Stimulated activated CD4-positive, alpha-beta T cell treated with anti-CD3 and anti-CD28 coated beads, TNF-alpha, amount 100 ng/mL, for 1 hour (primary cell): ENCODE measurements around the gene EOLA1.
"Not testable (repeated sequence)": the region's sequence is repeated elsewhere in the genome, so short reads cannot be mapped to it uniquely, and the experiment has no call there.

Source experiments
- DNase-seq, 3 donors: peaks; one replicate each; pipeline ENCODE4 v3.0.0-alpha.2; 2020; ENCODE audit warnings: low read depth in 3 of 3, low spot score in 1 of 3

The EOLA1 gene

DNA sequence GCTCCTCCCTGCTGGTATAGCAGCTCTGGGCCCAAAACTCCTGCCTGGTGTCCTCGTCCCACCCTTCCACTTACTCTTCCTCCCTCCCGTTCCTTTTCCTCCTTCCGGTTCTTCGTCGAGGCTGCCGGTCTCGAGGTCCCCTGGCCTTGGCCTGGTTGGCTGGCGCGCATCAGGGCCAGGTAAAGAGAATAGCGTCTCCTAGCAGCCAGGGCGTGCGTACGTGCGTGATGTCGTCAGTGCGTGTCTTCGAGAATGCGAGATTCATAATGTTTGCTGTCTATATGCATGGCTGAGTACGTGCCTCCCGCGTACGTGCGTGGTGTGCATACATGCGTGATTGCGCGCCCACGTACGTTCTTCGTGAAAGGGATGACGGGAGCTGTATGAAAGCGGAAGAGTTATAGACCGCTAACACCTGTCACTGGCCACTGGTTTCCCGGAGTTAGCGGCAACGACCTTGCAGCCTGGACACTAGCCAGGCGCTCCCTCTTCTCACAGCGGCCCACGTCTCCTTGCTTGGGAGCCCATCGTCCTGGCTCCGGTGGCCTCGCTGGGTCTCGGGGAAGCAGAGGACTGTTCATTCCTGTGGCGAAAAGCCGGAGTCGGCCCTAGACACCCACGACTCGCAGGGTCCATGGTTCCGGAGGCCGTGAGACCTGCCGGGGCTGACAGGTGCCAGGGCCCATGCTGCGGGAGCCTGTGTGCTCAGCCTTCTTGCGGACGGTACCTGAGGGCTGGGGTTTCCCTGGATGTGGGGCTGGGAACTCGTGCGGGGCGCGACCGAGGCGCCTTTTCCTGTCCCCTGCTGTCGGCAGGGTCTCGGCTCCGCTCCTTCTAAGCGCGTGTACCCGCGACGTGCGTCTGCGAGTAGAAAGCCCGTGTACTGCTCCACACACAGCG, at the start of gene EOLA1:
Gene EOLA1 (plus strand): TSS at position 392 of the 900 bp plus-strand sequence. CDS start 4,619 bp downstream, outside the sequence.
- DNase-seq: peak; percentile 68 to 70 (median 69)

DNA sequence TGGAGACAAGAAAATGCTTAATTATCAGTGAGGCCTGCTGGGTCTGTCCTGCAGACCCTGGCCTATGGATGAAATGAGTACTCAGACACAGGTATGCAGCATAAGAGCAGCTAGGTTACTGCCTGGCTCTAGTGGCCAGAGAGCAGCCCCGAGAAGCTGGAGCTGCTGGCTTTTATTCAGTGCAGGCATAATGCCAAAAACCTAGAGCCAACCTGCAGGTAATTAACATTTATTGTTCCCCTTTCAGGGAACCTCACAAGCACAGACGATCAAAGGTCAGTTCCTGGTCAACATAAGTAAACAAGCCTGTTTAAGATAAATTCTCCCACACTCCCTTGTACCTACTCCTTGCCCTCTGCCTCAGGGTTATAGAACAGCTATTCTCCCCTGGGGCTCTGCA, 49.0 kb upstream of the EOLA1 start:
- DNase-seq: no peak

DNA sequence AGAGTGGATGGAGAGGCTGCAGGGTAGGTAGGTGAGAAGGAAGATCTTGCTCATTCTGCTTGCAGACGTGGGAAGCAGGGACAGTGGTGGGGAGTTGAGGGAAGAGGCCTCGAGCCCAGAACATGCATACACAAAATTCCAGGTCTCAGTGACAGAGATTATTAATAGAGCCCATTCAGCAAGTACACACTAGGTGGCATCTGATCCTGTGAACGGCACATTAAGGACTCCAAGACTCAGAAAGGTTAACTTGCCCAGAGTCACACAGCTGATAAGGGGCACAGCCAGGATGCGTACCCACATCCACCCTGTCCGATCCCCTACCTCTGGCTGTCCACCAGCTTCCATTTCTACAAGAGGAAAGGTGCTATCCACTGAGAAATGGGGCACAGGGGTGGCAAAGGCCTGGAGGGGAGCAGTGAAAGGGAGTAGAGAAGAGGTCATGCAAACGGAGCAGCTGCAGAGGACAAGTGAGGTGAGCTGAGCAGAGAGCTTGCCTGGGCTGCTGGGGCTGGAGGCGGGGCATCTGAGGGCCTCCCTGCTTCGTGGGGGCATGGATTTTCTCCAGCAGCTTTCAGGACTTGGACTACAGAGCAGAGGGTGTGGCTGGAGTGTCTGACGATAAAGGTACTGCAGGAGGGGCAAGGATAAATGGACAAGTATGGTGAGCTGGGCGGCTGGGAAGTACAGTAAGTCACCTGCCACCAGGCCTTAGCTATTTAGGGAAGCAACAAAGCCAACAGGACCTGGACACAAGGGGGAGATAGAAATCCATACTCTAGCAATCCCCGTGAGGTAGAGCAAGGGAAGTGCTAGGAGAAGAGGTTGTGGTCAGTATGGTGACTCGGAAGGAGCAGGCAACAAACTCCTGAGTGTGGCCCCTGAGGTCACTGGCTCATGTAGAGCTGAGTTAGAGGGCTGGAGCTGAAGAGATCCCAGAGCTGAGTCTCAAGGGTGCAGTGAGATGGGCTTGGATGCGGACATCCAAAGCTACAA, 46.9 kb upstream of the EOLA1 start:
- DNase-seq: no peak

DNA sequence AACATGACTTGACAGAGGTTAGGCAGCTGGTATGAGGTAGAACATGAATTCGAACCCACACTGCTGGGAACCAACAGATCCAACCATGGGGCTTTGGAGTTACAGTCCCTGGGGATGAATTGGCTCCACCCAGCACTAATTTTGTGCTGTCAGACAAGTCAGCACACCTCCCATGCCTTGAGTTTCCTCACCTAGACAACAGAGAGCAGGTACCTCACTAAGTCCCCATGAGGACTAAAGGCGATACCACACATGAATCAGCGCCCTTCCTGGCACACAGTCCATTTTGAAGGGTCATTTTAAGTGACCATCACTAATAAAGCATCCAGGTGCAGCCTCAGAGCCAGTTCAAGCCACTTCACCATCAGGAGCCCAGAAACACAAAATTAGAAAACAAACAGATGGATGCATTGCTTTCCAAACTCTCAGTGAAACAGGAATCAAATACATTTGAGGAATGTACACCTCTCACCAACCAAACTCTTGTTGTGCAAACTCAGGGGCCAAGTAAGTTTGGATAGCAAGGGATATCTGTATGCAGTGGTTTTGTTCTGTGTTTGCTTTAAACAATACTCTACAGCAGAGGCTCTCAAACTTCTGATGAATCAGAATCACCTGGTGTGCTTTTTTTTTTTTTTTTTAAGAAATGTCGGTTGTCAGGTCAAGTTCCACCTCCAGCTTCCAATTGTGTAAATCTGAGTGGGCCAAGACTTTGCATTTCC, 45.8 kb upstream of the EOLA1 start:
- no peak for DNase-seq

DNA sequence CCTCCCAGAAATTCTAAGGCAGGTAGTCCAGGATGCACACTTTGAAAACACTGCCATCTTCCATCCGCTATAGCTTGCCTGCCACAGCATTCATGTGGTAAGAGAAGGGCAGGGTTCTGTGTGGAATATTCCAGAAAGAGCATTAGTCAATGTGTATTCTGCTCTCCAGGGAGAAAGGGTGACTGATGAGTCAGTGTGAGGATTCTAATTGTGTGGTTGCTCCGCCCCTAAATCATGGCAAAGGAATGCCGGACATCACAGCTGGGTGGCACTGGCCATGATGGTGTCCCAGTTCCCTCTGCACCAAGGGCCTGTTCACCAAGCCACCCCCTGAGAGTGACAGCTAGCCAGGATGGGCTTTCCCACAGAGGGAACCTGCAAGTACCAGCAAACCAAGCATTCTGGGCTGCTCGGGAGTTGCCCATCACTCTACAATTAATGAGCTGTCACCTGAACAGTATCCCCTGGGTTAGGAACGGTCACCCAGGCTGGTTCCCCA, 45.2 kb upstream of the EOLA1 start:
- DNase-seq: no peak

DNA sequence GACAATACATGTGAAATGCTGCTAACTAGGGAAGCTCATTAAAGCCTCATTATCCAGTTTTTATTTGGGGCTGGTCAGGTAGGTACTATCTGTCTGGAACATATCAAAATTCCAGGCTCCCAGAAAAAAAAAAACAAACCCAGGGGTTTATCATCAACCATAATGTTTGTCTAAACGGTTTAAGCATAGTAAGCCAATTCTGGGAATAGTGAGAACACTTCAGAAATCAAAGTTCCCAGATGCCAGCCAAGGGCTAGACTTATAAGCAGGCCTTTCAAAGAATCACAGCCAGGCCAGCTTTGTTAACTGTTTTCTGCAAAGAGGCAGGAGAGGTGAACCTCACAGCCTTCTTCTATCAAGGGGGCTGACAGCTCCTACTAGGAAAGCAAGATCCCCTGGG, 43.8 kb upstream of the EOLA1 start:
- DNase-seq: no peak

DNA sequence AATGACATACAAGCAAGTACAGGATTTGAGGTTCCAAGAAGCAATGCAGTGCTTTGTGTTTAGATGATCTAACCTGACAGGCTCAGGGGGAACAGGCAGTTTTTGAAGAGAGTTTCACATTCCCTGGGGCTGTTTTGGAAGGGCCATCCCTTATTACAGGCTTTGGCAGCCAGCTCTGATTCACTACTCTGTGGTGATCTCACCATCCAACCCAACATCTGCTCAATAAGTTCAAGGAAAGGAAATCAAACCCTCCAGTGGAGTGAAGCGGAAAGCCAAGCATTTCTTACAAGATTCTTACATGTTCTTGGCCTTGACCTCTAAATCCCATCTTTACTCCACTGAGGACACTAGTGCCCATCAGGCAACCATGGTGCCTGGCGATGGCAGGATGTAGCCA, 43.2 kb upstream of the EOLA1 start:
- no peak for DNase-seq

DNA sequence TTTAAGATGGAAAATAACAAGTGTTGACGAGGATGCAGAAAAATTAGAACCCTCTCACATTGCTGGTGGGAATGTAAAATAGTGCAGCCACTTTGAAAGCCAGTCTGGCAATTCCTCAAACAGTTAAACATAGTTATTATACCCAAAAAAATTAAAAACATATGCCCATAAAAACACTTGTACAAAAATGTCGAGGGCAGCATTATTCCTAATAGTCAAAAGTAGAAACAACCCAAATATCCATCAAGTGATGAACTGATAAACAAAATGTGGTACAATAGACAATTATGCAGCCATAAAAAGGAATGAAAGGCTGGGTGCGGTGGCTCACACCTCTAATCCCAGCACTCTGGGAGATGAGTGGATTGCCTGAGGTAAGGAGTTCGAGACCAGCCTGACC, 42.0 kb upstream of the EOLA1 start:
- DNase-seq: no peak

DNA sequence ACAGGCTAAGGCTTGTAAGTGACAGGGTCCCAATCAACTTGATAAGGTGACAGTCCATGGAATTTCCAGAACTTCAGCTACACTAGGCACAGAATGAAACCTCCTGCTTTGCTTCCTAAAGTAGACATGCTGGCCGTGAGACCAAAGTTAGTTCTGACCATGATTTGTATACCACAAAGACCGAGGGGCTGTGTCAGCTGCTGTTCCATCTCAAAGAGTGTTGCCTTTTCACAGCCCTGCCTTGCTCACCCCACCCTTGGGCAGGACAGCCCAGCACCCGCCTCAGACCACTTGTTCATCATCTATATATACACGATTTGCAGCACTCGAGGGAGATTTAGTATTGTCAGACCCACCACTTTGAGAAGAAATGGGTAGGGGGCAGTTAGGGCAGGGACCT, 41.0 kb upstream of the EOLA1 start:
- DNase-seq: no peak

DNA sequence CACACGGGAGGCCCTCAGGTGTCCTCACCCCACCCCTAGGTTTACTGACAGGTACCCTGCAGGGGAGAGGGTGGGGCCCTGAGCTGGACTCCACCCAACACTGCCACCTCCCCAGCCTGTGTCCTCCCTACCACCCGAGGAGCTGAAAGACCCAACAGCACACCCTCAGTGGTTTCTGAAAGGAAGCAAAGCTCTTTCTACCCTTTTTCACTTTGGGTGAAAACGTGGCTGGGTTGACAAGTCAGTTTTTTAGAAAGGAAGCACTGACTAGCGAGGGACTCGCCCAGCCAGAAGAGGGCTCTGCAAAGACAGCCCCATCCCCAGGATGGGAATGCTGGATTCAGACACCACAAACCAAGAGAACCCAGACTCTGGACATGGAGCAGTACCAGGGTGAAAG, 37.9 kb upstream of the EOLA1 start:
- DNase-seq: not testable (repeated sequence)

DNA sequence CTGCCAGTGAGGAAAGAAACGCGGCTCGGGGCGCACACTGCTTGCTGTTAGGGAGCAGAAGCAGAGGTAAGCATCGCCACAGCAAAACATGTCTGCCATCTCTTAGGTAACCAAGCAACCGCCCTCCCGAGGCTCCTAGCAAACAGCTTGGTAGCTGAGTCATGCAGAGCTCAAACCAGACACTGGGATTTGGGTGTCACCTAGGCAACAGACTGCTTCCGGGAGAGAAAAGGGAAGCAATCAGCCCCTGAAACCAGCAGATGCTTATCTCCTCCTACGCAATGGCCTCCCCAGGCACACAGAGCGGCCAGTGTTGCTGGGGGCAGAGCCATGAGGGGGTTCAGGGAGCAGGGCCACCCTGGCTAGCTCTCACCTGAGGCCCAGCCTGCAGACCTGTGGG, 37.4 kb upstream of the EOLA1 start:
- DNase-seq: peak in 2 of 3 donors; percentile 28 to 31

DNA sequence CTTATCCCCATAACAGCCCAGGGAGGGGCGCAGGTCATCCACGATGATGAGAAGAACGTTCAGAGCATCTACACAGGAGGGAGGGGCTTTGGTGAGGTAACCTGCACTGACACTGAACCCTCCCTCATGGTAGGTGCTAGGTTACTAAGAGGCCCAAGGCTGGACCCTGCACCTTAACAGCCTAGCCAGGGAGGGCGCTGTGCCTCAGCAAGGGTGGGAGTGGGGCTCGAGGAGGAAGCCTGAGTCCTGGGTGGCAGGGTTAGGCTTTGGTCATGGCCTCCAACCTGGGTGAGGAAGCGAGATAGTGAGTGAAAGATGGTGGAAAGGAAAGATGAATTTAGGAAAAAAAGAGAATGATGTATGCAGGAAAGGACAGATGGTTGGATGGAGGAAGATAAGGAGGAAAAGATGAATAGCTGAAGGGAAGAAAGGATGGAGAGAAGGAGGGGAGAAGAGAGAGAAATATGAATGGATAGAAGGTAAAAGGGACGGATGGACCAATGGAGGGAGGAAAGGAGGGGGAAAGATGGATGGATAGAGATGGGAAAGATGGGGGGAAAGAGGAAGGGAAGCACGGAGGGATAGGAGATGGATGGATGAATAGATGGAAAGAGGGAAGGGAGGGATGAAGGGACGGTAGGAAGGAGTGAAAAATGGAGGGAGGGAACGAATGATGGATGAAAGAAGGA, 36.4 kb upstream of the EOLA1 start:
- no peak for DNase-seq

DNA sequence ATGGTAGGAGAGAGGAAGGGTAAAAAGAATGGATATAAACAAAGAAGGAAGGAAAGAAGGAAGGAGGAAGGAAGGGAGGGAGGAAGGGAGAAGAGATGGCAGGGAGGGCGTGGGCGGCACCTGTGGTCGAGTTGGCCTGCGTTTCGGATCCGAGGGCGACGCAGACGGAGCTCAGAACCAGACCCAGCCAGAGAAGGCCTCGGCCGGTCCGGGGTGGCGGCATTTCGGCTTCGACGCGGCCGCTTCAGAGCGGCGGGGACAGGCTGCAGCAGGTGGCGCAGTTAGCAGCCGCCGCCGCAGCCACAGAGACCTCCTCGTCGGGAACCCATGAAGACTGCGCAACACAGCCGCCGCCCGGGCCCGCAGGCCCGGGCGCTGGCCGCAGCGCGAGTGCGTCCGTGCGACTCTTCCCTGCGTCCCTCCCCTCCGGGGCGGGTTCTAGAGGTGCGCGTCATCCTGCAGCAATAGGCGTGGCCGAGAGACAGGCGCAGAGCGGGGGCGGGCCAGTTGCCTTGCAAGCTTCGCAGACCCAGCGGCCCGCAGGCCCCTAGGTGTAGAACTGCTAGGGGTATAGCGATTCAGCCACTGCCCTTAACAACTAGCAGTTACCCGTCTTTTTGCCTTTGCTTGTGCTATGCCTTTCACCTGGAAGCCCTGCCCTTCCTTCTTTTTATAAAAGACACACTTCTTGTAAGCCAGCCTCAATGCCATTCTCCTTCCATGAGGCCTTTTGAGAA, 35.7 kb upstream of the EOLA1 start, which contains the start of gene IDS:
Gene IDS (minus strand): TSS at position 392 of the 737 bp plus-strand sequence. CDS start 169 bp downstream, at position 223.
- DNase-seq: peak; percentile 57 to 65 (median 58)

DNA sequence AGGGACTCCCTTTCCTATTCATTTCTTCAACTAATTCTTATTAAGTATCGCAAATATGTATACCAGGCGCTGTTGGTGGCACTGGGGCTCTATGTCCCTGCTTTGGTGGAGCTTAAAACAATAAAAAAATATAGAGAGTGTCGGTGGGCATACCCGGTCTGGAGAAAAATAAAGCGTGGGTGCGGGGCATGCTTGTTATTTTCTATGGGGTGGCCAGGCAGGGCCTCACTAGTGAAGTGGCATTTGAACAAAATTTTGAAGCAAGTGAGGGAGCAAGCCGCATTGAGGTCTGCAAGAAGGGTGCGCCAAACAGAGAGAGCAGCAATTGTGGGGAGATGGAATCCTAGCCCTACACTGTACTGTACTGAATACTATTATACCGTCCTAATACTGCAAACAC, 35.1 kb upstream of the EOLA1 start:
- no peak for DNase-seq

DNA sequence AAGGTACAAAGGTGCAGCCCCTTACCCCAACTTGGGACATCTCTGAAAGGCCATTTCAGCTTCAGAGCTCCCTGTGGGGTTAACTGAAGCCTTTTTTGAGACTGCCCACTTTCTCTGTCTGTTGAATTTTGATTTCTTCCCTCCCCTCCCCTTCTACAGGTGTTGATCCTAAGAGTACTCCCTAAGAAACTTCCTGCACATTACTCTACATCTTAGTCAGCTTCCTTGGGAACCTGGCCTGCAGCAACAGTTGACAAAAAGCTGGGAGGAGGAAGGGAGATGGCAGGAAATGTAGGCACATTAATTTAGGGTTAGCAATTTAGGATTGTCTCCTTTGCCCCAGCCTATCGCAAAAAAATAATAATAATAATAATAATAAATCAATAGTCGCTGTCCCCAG, 34.5 kb upstream of the EOLA1 start:
- DNase-seq: no peak

DNA sequence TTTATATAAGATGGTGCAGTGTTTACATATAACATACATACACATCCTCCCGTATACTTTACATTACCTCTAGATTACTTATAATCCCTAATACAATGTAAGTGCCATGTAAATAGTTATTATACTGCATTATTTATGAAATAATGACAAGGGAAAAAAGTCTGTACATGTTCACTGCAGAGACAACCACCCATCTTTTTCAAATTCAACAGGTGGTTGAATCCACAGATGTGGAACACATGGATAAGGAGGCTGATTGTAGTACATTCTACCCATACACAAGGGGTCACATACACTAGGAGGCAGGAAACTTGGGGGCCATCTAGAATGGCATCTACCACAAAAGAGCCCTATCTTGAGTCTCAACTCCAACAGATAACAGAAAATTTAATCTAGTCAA, 32.3 kb upstream of the EOLA1 start:
- no peak for DNase-seq

DNA sequence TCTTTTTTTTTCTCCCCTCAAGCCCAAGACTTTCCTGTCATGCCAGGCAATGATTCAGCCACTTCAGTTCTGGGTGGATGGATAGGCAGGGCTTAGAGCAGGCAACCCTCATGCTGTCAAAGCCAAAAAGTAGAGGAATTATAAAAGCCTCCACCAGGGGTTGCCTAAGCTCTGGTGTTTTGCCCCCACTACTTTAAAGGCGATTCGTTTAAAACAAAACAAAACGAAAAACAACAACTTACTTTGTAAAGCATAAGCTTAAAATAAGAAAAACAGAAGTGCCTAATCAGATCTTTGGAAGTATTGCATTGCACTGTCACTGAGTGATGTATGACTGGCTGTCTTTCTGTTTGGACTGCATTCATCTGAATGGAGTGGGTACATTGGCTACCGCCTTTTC, 30.4 kb upstream of the EOLA1 start:
- no peak for DNase-seq

DNA sequence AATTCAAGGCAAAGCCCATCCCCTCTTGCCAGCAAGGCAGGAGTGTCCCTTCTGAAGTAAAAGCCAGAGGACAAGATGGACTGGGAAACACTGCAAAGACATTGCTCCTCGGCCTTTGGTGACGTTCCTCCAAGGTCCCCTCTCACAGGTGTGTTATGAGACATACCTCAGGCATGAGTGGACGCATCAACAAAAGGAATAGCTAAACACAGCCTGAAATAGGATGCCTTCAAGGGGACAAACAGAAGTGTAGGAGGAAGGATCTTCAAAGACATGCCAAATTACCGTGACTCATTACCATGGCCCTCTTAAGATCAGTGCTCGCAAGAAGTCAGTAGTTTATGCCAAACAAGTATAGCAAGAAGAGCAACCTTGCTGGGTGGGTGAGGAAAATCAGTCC, 29.7 kb upstream of the EOLA1 start:
- no peak for DNase-seq

DNA sequence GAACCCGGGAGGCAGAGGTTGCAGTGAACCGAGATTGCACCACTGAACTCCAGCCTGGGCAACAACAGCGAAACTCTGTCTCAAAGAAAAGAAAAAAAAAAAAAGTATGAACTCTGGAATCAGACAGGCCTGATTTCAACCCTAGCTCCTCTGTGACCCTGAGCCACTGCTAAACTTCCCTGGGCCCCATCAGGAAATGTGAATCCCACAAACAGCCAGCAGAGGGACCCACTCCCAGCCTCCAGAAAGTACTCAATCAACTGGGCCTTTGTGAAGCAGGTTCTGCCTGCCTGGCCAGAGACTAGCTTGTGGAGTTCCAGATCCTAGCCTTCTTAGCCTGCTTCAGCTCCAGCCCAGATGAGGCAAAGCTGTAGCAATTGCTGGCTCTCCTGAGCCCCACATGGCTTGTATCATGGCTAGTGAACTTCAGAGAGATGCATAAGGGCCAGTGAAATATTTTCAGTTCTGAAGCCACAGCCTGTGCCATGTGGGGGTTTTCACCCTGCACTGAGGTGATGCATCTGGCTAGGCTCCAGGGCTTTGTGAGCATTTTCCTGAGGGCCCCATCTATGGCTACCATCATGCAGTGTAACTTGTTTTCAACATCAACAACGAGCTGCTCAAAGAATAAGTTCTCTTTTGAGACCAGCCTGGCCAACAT, 28.5 kb upstream of the EOLA1 start:
- peak in 2 of 3 donors; percentile 31 to 36 for DNase-seq
